Stimulated activated naive B cell treated with anti-CD40 and anti-IgM and Interleukin-4, amounts not matched to agents 10 μg/mL and 1 μg/mL and 100 μg/mL, for 72 hours (primary cell): ENCODE measurements around the gene AVEN.

Experiments
- ATAC-seq, 2 donors: fragments of 150-1000 bp; cut with Tn5 transposase; replicated peaks; 2 replicates each; pipeline ENCODE4 v1.10.0; 2021; ENCODE audit warnings: moderate library complexity in 1 of 2
- DNase-seq: peaks from one replicate; pipeline ENCODE4 v3.0.0; 2021
- H3K27ac Mint-ChIP-seq: one replicate; pipeline ENCODE4 v1.8.0; 2022; ENCODE audit warnings: mild to moderate bottlenecking, mixed read lengths
- H3K27me3 Mint-ChIP-seq, 2 donors: one replicate each; pipeline ENCODE4 v1.8.0; 2022; ENCODE audit warnings: mixed read lengths in 2 of 2
- H3K36me3 Mint-ChIP-seq, 2 donors: one replicate each; pipeline ENCODE4 v1.8.0; 2022; ENCODE audit warnings: mixed read lengths in 2 of 2, mild to moderate bottlenecking in 1 of 2
- H3K4me1 Mint-ChIP-seq, 2 donors: one replicate each; pipeline ENCODE4 v1.8.0; 2022; ENCODE audit warnings: mixed read lengths in 2 of 2, mild to moderate bottlenecking in 1 of 2
- H3K4me3 Mint-ChIP-seq, 2 donors: one replicate each; pipeline ENCODE4 v1.8.0; 2022; ENCODE audit warnings: mild to moderate bottlenecking in 2 of 2, mixed read lengths in 2 of 2, moderate library complexity in 1 of 2
- H3K9me3 Mint-ChIP-seq, 2 donors: one replicate each; pipeline ENCODE4 v1.8.0; 2022; ENCODE audit warnings: mixed read lengths in 2 of 2, mild to moderate bottlenecking in 1 of 2

Gene AVEN

DNA sequence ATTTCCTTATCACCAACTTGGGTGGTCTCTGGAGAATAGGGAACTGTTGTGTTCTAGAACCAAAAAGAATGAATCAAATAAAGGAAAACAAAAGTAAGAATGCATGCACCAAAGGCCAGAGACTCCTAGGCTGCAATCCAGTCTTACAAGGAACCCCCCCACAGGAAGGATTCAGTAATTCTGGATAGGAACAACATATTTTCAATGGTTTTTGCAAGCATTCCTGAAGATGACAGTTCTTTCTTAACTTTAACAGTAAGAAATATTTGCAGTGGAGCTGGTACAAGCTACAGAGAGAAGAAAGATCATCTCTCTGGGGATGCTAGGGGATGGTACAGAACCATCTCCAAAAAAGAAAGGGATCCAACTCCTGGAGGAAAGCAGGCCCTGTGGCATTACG is 186.9 kb downstream of the AVEN start:
- Mint-ChIP-seq H3K4me1 (no peaks in the 10 kb centered on the region), H3K27ac (no peak overlapping the region), H3K27me3 (no peaks in the 10 kb centered on the region), H3K9me3 (no peaks in the 10 kb centered on the region), H3K4me3 (no peak overlapping the region), H3K36me3 (no peaks in the 10 kb centered on the region)
- no peak for ATAC-seq
- no peak for DNase-seq

GRCh38 chr15:33851079-33851478 is 187.9 kb downstream of the AVEN start:
- H3K27ac Mint-ChIP-seq: no peak overlapping the region
- H3K27me3 Mint-ChIP-seq: no peaks in the 10 kb centered on the region
- DNase-seq (no peak), ATAC-seq (no peak)
- no peaks in the 10 kb centered on the region for H3K4me1 Mint-ChIP-seq
- H3K4me3 Mint-ChIP-seq: no peak overlapping the region
- no peaks in the 10 kb centered on the region for H3K9me3 Mint-ChIP-seq
- H3K36me3 Mint-ChIP-seq: no peaks in the 10 kb centered on the region

GRCh38 chr15:33848011-33848410 is 191.0 kb downstream of the AVEN start:
- no peak overlapping the region for H3K4me3 Mint-ChIP-seq
- no peak for ATAC-seq

GRCh38 chr15:33846862-33847261 is 192.1 kb downstream of the AVEN start:
- ATAC-seq (no peak), DNase-seq (no peak)
- no peaks in the 10 kb centered on the region for H3K4me1 Mint-ChIP-seq
- H3K27me3 Mint-ChIP-seq: peaks cover 0 to 3% of the 10 kb centered on the region in 2 donors
- no peaks in the 10 kb centered on the region for H3K36me3 Mint-ChIP-seq
- no peak overlapping the region for H3K27ac Mint-ChIP-seq
- no peaks in the 10 kb centered on the region for H3K9me3 Mint-ChIP-seq
- no peak overlapping the region for H3K4me3 Mint-ChIP-seq

More at GRCh38 chr15:33848011-33848410, 191.0 kb downstream of the AVEN start:
- H3K27ac Mint-ChIP-seq: no peak overlapping the region
- no peaks in the 10 kb centered on the region for H3K36me3 Mint-ChIP-seq
- no peak for DNase-seq
- no peaks in the 10 kb centered on the region for H3K4me1 Mint-ChIP-seq
- no peaks in the 10 kb centered on the region for H3K27me3 Mint-ChIP-seq
- no peaks in the 10 kb centered on the region for H3K9me3 Mint-ChIP-seq

DNA sequence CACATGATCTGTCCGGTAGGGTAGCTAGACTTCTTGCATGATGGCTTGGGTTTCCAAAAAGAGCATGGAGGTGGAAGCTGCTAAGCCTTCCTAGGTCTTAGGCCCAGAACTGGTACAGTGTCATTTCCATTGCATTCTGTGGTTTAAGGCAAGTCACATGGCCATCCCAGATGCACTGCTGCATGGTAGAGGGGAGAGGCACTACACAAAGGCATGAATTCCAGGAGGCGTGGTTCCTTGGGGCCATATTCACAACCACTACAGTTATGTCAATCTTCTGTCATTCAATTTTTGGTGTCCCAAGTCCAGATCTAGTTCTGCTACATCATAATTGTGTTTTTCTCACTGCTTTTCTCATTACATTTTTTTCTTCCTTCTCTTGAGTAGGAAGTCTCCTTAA is 192.9 kb downstream of the AVEN start:
- ATAC-seq: no peak
- H3K4me3 Mint-ChIP-seq: no peak overlapping the region
- DNase-seq: no peak
- H3K27ac Mint-ChIP-seq: no peak overlapping the region
- no peaks in the 10 kb centered on the region for H3K9me3 Mint-ChIP-seq
- H3K27me3 Mint-ChIP-seq: peaks cover 0 to 3% of the 10 kb centered on the region in 2 donors
- H3K36me3 Mint-ChIP-seq: no peaks in the 10 kb centered on the region
- H3K4me1 Mint-ChIP-seq: no peaks in the 10 kb centered on the region

- Mint-ChIP-seq H3K27ac (no peak overlapping the region), H3K9me3 (no peaks in the 10 kb centered on the region), H3K27me3 (peaks cover 0 to 8% of the 10 kb centered on the region in 2 donors), H3K4me3 (no peak overlapping the region), H3K36me3 (no peaks in the 10 kb centered on the region), H3K4me1 (no peaks in the 10 kb centered on the region)
- no peak for DNase-seq
- ATAC-seq: no peak
Measured at GRCh38 chr15:33844597-33844996, 194.4 kb downstream of the AVEN start.

DNA sequence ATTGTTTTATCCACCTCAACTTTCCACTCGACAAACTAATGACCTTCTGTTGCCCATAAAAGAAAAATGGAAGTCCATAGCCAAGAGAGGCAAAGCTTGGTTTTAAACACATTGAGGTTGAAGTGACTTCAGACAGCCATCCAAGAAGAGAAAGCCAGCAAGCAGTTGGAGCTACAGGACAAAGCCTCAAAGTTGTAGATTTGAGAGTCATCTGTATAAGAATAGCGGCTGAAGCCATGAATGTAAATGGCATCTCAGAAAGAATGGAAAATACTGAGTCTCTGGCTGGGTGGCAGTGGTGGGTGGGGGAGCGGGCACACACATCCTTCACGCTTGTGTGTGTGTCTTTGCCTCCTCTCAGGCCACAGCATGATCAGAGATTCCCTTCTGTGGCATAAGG is 194.8 kb downstream of the AVEN start:
- H3K4me1 Mint-ChIP-seq: no peaks in the 10 kb centered on the region
- no peak for DNase-seq
- no peak overlapping the region for H3K27ac Mint-ChIP-seq
- no peaks in the 10 kb centered on the region for H3K9me3 Mint-ChIP-seq
- no peaks in the 10 kb centered on the region for H3K36me3 Mint-ChIP-seq
- peaks cover 0 to 8% of the 10 kb centered on the region in 2 donors for H3K27me3 Mint-ChIP-seq
- no peak for ATAC-seq
- no peak overlapping the region for H3K4me3 Mint-ChIP-seq

DNA sequence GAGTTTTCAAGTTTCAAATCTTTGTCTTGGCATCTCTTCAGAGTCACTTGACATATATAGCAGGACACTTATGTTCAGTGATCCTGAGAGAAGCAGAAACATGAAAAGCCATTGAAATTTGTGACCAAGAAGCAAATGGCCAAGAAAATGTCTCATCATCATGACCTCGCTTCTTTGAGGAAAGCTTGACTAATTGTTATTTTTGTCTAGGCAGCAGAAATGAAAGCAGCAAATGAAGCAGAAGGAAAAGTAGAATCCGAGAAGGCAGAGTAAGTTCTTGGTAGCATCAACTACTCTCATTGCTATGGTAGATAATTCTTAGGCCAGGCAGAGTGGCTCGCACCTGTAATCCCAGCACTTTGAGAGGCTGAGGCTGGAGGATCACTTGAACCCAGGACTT is 198.4 kb downstream of the AVEN start:
- H3K9me3 Mint-ChIP-seq: no peaks in the 10 kb centered on the region
- DNase-seq (no peak), ATAC-seq (no peak)
- no peak overlapping the region for H3K27ac Mint-ChIP-seq
- H3K36me3 Mint-ChIP-seq: no peaks in the 10 kb centered on the region
- no peaks in the 10 kb centered on the region for H3K4me1 Mint-ChIP-seq
- H3K27me3 Mint-ChIP-seq: peaks cover 0 to 8% of the 10 kb centered on the region in 2 donors
- H3K4me3 Mint-ChIP-seq: no peak overlapping the region

- no peak overlapping the region for H3K27ac Mint-ChIP-seq
- no peaks in the 10 kb centered on the region for H3K9me3 Mint-ChIP-seq
- no peak for DNase-seq
- ATAC-seq: no peak
- H3K36me3 Mint-ChIP-seq: no peaks in the 10 kb centered on the region
- H3K27me3 Mint-ChIP-seq: peaks cover 0 to 8% of the 10 kb centered on the region in 2 donors
- no peak overlapping the region for H3K4me3 Mint-ChIP-seq
- no peaks in the 10 kb centered on the region for H3K4me1 Mint-ChIP-seq
Measured at GRCh38 chr15:33839540-33839939, 199.5 kb downstream of the AVEN start.

DNA sequence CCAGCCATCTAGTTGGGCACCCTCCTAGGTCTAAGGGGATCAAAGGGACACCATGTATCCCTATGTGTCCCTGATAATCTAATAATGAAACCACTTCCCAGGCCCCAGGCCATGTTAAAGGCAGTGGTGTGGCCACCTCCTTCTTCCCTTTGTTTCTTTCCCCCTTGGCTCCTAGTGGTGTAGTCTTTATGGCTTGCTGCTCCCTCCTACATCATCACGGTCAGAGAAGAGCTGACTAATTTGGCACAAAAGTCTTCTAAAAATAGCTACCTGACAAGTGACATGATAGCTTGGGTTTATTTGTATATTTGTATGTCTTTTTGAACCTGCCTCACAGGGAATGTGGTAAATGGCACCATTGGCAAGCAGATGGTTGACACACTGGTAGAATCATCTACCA is 201.7 kb downstream of the AVEN start:
- H3K4me3 Mint-ChIP-seq: no peak overlapping the region
- ATAC-seq: no peak
- peak overlapping the region; percentile 48 for H3K27ac Mint-ChIP-seq
- no peaks in the 10 kb centered on the region for H3K9me3 Mint-ChIP-seq
- no peak for DNase-seq
- no peaks in the 10 kb centered on the region for H3K4me1 Mint-ChIP-seq
- no peaks in the 10 kb centered on the region for H3K36me3 Mint-ChIP-seq
- H3K27me3 Mint-ChIP-seq: peaks cover 0 to 8% of the 10 kb centered on the region in 2 donors

GRCh38 chr15:33834892-33835743 is 203.9 kb downstream of the AVEN start:
- Mint-ChIP-seq H3K27me3 (peaks cover 0 to 5% of the 10 kb centered on the region in 2 donors), H3K4me3 (no peak overlapping the region), H3K27ac (no peak overlapping the region), H3K4me1 (no peaks in the 10 kb centered on the region), H3K36me3 (no peaks in the 10 kb centered on the region), H3K9me3 (no peaks in the 10 kb centered on the region)
- DNase-seq: no peak
- no peak for ATAC-seq

- H3K27ac Mint-ChIP-seq: no peak overlapping the region
- no peaks in the 10 kb centered on the region for H3K9me3 Mint-ChIP-seq
- no peak for ATAC-seq
- no peaks in the 10 kb centered on the region for H3K36me3 Mint-ChIP-seq
- no peaks in the 10 kb centered on the region for H3K27me3 Mint-ChIP-seq
- H3K4me1 Mint-ChIP-seq: no peaks in the 10 kb centered on the region
- no peak overlapping the region for H3K4me3 Mint-ChIP-seq
- DNase-seq: no peak
Measured at GRCh38 chr15:33831646-33832045, 207.4 kb downstream of the AVEN start.

- ATAC-seq: no peak
- H3K27me3 Mint-ChIP-seq: peaks cover 0 to 12% of the 10 kb centered on the region in 2 donors
Measured at GRCh38 chr15:33830351-33830750, 208.7 kb downstream of the AVEN start.

DNA sequence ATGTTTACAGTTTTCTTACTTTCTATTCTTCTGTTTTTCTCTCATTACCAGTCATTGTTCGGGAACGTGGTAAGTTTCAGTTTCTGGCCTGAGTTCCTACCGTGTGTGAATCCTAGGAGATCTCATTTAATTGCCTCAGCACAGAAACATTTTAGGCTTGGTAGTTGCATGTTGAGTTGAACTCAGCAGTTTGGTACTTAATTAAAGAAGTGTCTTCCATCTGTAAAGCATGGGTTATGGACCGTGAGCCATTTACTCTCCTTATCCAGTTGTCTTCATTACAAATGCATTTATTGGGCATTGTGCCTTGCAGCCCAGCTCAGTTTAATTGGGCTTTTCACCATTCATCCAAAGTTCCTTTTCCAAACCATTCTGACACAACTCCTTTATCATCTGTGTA is 212.8 kb downstream of the AVEN start:
- no peaks in the 10 kb centered on the region for H3K9me3 Mint-ChIP-seq
- H3K27me3 Mint-ChIP-seq: peaks cover 0 to 12% of the 10 kb centered on the region in 2 donors
- no peak overlapping the region for H3K4me3 Mint-ChIP-seq
- no peak overlapping the region for H3K27ac Mint-ChIP-seq
- H3K36me3 Mint-ChIP-seq: no peaks in the 10 kb centered on the region
- ATAC-seq (no peak), DNase-seq (no peak)
- no peaks in the 10 kb centered on the region for H3K4me1 Mint-ChIP-seq

More at GRCh38 chr15:33830351-33830750, 208.7 kb downstream of the AVEN start:
- DNase-seq: no peak
- Mint-ChIP-seq H3K4me1 (no peaks in the 10 kb centered on the region), H3K4me3 (no peak overlapping the region), H3K36me3 (no peaks in the 10 kb centered on the region), H3K9me3 (no peaks in the 10 kb centered on the region), H3K27ac (no peak overlapping the region)

- no peak overlapping the region for H3K27ac Mint-ChIP-seq
- no peak overlapping the region for H3K4me3 Mint-ChIP-seq
- DNase-seq (no peak), ATAC-seq (no peak)
- no peaks in the 10 kb centered on the region for H3K4me1 Mint-ChIP-seq
- no peaks in the 10 kb centered on the region for H3K9me3 Mint-ChIP-seq
- peaks cover 0 to 12% of the 10 kb centered on the region in 2 donors for H3K27me3 Mint-ChIP-seq
- H3K36me3 Mint-ChIP-seq: no peaks in the 10 kb centered on the region
Measured at GRCh38 chr15:33825453-33825852, 213.6 kb downstream of the AVEN start.
